HG03354 (cell line): ENCODE data around the gene ETS1.

Experiments used
- ATAC-seq: cut with Tn5 transposase; IDR thresholded peaks from one replicate; pipeline ENCODE4 v1.9.1; 2021; ENCODE audit warnings: mild to moderate bottlenecking; ENCODE audit not compliant: unreplicated experiment, poor library complexity, severe bottlenecking

ETS1 gene

GRCh38 chr11:128524172-128524571, 63.2 kb downstream of the ETS1 start:
- no peak for ATAC-seq

- ATAC-seq: no peak
Measured at GRCh38 chr11:128523641-128524040, 63.7 kb downstream of the ETS1 start.

- no peak for ATAC-seq
Measured at GRCh38 chr11:128522943-128523518, 64.3 kb downstream of the ETS1 start.

GRCh38 chr11:128522055-128522942, 65.1 kb downstream of the ETS1 start:
- peak; percentile 78 for ATAC-seq

- no peak for ATAC-seq
Measured at GRCh38 chr11:128521682-128522054, 65.7 kb downstream of the ETS1 start.

- no peak for ATAC-seq
Measured at GRCh38 chr11:128520888-128521681, 66.3 kb downstream of the ETS1 start.

GRCh38 chr11:128520206-128520887, 67.0 kb downstream of the ETS1 start:
- ATAC-seq: no peak

- peak; percentile 29 for ATAC-seq
Measured at GRCh38 chr11:128519338-128519737, 68.0 kb downstream of the ETS1 start.

GRCh38 chr11:128518493-128519207, 68.7 kb downstream of the ETS1 start:
- no peak for ATAC-seq

- no peak for ATAC-seq
Measured at GRCh38 chr11:128517451-128518230, 69.7 kb downstream of the ETS1 start.

GRCh38 chr11:128516886-128517285, 70.5 kb downstream of the ETS1 start:
- no peak for ATAC-seq

- ATAC-seq: no peak
Measured at GRCh38 chr11:128515826-128516778, 71.3 kb downstream of the ETS1 start.

GRCh38 chr11:128515086-128515485, 72.3 kb downstream of the ETS1 start:
- no peak for ATAC-seq

GRCh38 chr11:128513915-128514681, 73.3 kb downstream of the ETS1 start:
- no peak for ATAC-seq

GRCh38 chr11:128512474-128512996, 74.8 kb downstream of the ETS1 start:
- ATAC-seq: no peak

- no peak for ATAC-seq
Measured at GRCh38 chr11:128511712-128512111, 75.6 kb downstream of the ETS1 start.
